Right cardiac atrium (tissue), 5 donors: Measurements from ENCODE around the gene SLC39A9. TPM values are rescaled to one million over a fixed set of nuclear protein-coding genes. Genes with fewer than 3 reads are reported as not detected.
"Not testable (repeated sequence)": the region's sequence is repeated elsewhere in the genome, so short reads cannot be mapped to it uniquely, and the experiment has no call there.

Source experiments
- ATAC-seq, 2 donors: fragments of 200-7000 bp; cut with Tn5 transposase; one replicate each; pipeline versions ENCODE4 v1.8.0 to v1.9.1; 2020; ENCODE audit warnings: moderate library complexity in 2 of 2, mild to moderate bottlenecking in 1 of 2
- DNase-seq, 3 donors: peaks; one replicate each; pipeline ENCODE4 v3.0.0-alpha.2; 2020
- H3K27ac ChIP-seq: one replicate; pipeline ENCODE4 v1.5.1; 2013; ENCODE audit warnings: mild to moderate bottlenecking, low read length, control low read depth, moderate library complexity
- H3K27me3 ChIP-seq: one replicate; pipeline ENCODE4 v1.6.1; 2013; ENCODE audit not compliant: control insufficient read depth, insufficient read depth
- H3K4me1 ChIP-seq: one replicate; pipeline ENCODE4 v1.6.1; 2013; ENCODE audit warnings: low read length; ENCODE audit not compliant: control insufficient read depth, insufficient read depth
- H3K4me3 ChIP-seq: one replicate; pipeline ENCODE4 v1.5.1; 2013; ENCODE audit warnings: low read length, control low read depth
- H3K9me3 ChIP-seq: one replicate; pipeline ENCODE4 v1.6.1; 2013; ENCODE audit warnings: low read length; ENCODE audit not compliant: control insufficient read depth
- WGBS: extraction: QIAGEN DNeasy Blood & Tissue Kit; methylation state at CpG from one replicate; pipeline ENCODE4 v1.1.7; 2013; 5-methylcytosine and 5-hydroxymethylcytosine counted together
- intact Hi-C, 4 donors: fragments of 100-400 bp; cut with DNase I; formaldehyde crosslinking; loops; one replicate each; pipeline versions ENCODE4 v1.11.0 to v1.14.0; 2022 to 2023
- polyA plus RNA-seq: library from polyadenylated mRNA; stranded (reverse); fragments of 200-250 nt; gene quantifications from one replicate; pipeline ENCODE4 v1.2.3, GENCODE V29; 2013
- total RNA-seq, 4 donors: library from RNA; stranded (reverse); fragmentation: NEBNext Ultra II Directional; extraction: Animal tissue kit (Norgen Biotek cat#: 25700); gene quantifications; one replicate each; pipeline ENCODE4 v1.2.1, GENCODE V29; 2021
- donor health status: healthy with polysubstance abuse.
- donor health status: DM: no; HTN: yes; CAD: no.
- donor health status: DM: no; HTN: no; CAD: no.
- donor health status: DM: no; HTN: yes; CAD: no; lungs with severe emphysema.
- donor health status: DM: yes; HTN: yes; CAD: no.

SLC39A9 gene
- total and polyA plus RNA-seq, 5 donors = 10.3 to 34.5 (median 24.4) TPM

DNA sequence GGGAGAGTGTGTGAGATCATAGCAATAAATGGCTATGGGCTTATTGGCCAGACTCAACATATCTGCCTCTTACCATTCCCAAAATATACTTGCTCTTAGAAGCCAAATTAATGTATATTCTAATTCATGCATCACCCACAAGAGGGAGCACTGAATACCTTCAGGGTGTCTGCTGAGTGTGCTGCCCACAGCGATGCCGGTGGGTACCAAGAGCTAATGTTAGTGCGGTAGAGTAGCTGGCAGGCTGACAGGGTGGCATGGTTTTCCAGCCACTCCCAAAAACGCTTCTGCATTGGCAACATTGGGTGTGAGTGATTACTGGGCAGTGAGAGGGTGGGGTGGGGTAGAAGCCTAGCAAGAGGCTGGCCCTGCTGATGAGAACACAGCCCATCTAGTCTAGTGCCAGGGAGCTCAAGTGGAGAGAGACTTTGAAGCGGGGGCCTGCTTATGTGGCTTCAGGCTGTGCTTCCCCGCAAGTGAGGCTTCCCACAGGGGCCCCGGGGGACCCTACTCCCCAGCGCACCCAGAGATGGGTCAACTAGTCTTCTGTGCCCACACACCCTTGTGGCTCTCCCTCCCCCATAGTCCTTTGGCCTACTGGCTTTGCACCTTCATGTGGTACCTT is 76.8 kb downstream of the SLC39A9 start:
- H3K4me1 ChIP-seq = no peaks in the 10 kb centered on the region
- no peak overlapping the region for H3K27ac ChIP-seq
- DNase-seq (no peak), ATAC-seq (peak in 1 of 2 donors; percentile 22)
- intact Hi-C loops = no loop called here
- H3K4me3 ChIP-seq = no peak overlapping the region
- WGBS = 67% methylated on average over 8 of the region's 8 CpGs
- no peaks in the 10 kb centered on the region for H3K9me3 ChIP-seq
- no peaks in the 10 kb centered on the region for H3K27me3 ChIP-seq

DNA sequence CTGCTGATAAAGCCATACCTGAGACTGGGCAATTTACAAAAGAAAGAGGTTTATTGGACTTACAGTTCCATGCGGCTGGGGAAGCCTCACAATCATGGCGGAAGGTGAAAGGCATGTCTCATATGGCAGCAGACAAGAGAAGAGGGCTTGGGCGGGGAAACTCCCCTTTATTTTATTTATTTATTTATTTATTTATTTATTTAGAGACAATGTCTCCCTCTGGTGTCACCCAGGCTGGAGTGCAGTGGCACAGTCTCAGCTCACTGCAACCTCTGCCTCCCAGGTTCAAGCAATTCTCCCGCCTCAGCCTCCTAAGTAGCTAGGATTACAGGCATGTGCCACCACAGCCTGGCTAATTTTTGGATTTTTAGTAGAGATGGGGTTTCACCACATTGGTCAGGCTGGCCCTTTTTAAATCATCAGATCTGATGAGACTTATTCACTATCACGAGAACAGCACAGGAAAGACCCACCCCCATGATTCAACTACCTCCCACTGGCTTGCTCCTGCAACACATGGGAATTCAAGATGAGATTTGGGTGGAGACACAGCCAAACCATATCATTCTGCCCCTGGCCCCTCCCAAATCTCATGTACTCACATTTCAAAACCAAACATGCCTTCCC is 78.4 kb downstream of the SLC39A9 start:
- H3K27me3 ChIP-seq, ATAC-seq, H3K9me3 ChIP-seq, H3K27ac ChIP-seq, H3K4me1 ChIP-seq, intact Hi-C loops, DNase-seq, H3K4me3 ChIP-seq: not testable (repeated sequence)
- WGBS = 93% methylated on average over 5 of the region's 5 CpGs

DNA sequence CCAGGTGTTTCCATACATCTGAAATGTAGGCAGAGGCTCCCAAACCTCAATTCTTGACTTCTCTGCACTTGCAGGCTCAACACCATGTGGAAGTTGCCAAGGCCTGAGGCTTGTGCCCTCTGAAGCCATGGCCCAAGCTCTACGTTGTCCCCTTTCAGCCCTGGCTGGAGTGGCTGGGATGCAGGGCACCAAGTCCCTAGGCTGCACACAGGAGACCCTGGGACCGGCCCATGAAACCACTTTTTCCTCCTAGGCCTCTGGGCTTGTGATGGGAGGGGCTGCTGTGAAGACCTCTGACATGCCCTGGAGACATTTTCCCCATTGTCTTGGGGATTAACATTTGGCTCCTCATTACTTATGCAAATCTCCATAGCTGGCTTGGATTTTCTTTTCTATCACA is 79.6 kb downstream of the SLC39A9 start:
- H3K4me3 ChIP-seq, H3K27ac ChIP-seq, ATAC-seq, H3K9me3 ChIP-seq, DNase-seq, H3K27me3 ChIP-seq, intact Hi-C loops, H3K4me1 ChIP-seq: not testable (repeated sequence)
- 90% methylated on average over 2 of the region's 2 CpGs for WGBS

DNA sequence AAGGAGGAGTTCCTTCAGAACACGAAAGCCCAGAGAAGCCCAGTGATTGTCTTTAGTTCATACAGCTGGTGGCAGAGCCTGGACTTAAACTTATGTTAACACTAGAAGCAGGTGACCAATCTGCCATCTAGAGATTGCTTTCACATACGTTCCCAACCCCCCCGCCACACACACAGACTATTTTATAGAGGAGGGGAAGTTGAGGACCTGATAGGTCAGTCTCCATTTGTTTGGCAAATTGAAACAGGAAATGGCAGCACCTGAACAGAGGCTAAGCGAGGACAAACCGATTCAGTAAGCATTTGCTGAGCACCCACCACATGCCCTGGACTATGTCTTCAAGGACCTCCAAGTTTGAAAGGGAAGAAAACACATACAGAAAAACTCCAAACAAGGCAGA is 81.2 kb downstream of the SLC39A9 start:
- no peak overlapping the region for H3K27ac ChIP-seq
- no peaks in the 10 kb centered on the region for H3K4me1 ChIP-seq
- H3K4me3 ChIP-seq = no peak overlapping the region
- WGBS = 88% methylated on average over 5 of the region's 5 CpGs
- ATAC-seq (no peak), DNase-seq (no peak)
- H3K27me3 ChIP-seq = no peaks in the 10 kb centered on the region
- intact Hi-C loops = no loop called here
- H3K9me3 ChIP-seq = no peaks in the 10 kb centered on the region

GRCh38 chr14:69480136-69480535 is 81.6 kb downstream of the SLC39A9 start:
- H3K27me3 ChIP-seq = no peaks in the 10 kb centered on the region

GRCh38 chr14:69481815-69482568 is 83.5 kb downstream of the SLC39A9 start:
- DNase-seq = no peak

More at GRCh38 chr14:69480136-69480535, 81.6 kb downstream of the SLC39A9 start:
- H3K4me1 ChIP-seq = no peaks in the 10 kb centered on the region
- intact Hi-C loops = no loop called here
- ATAC-seq = no peak
- H3K4me3 ChIP-seq = no peak overlapping the region
- no peak overlapping the region for H3K27ac ChIP-seq
- H3K9me3 ChIP-seq = no peaks in the 10 kb centered on the region
- DNase-seq = no peak
- 87% methylated on average over 5 of the region's 5 CpGs for WGBS

DNA sequence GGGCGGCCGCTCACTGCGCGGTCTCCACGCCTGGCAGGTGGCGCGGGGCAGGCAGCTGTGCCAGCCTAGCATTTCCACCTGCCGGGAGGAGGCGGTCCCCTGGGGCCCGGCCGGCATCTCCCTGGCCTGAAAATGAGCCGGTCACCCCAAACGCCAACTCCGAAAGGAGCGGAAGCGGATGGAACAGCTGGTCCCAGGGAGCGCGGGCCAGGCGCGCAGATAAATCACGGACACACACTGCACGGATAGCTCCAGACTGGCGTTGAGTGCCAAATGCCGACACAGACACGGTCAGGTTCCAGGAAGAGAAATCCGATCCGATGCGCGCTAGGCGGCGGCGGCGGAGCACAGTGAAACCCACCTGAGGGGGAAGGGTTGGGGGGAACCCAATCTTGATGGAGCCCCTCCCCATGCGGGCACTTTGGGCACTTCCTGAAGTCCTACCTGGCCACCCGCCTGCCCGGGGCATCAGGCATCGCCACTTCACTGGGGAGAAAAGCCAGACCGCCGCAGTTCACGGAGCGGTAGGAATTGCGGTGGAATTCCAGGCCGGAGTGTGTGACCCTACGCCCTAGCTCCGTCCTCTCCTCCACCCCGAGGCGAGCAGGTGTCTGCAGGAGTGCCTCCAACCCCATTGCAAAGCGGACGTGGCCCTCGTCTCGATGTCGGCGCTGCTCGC is 85.4 kb downstream of the SLC39A9 start:
- intact Hi-C loops = no loop called here
- H3K9me3 ChIP-seq = no peaks in the 10 kb centered on the region
- 2% methylated on average over 54 of the region's 54 CpGs for WGBS
- peak overlapping the region; percentile 33 for H3K4me3 ChIP-seq
- no peak overlapping the region for H3K27ac ChIP-seq
- ATAC-seq (peak; percentile 59 to 69), DNase-seq (peak; percentile 46 to 71 (median 64))
- H3K4me1 ChIP-seq = no peaks in the 10 kb centered on the region
- H3K27me3 ChIP-seq = no peaks in the 10 kb centered on the region

More at GRCh38 chr14:69481815-69482568, 83.5 kb downstream of the SLC39A9 start:
- Histone ChIP-seq H3K9me3 (no peaks in the 10 kb centered on the region), H3K27ac (no peak overlapping the region), H3K27me3 (no peaks in the 10 kb centered on the region), H3K4me3 (no peak overlapping the region), H3K4me1 (no peaks in the 10 kb centered on the region)
- WGBS = 84% methylated on average over 5 of the region's 5 CpGs
- ATAC-seq = no peak
- intact Hi-C loops = no loop called here

- Histone ChIP-seq H3K27me3 (no peaks in the 10 kb centered on the region), H3K4me1 (no peaks in the 10 kb centered on the region), H3K27ac (no peak within 1 kb of the TSS), H3K4me3 (peak within 1 kb of the TSS; percentile 33), H3K9me3 (no peaks in the 10 kb centered on the region)
- DNase-seq (peak in 1 of 3 donors; percentile 54), ATAC-seq (peak; percentile 27 to 28)
- 3% methylated on average over 86 of the region's 86 CpGs for WGBS
- intact Hi-C loops = no loop called here
Observed at GRCh38 chr14:69484444-69485314, 86.2 kb downstream of the SLC39A9 start, which contains the start of gene PLEKHD1. Gene PLEKHD1 (plus strand): TSS chr14:69484728. CDS start chr14:69484966, 238 bp downstream.

- intact Hi-C loops = no loop called here
Observed at GRCh38 chr14:69485315-69485660, 86.8 kb downstream of the SLC39A9 start.

DNA sequence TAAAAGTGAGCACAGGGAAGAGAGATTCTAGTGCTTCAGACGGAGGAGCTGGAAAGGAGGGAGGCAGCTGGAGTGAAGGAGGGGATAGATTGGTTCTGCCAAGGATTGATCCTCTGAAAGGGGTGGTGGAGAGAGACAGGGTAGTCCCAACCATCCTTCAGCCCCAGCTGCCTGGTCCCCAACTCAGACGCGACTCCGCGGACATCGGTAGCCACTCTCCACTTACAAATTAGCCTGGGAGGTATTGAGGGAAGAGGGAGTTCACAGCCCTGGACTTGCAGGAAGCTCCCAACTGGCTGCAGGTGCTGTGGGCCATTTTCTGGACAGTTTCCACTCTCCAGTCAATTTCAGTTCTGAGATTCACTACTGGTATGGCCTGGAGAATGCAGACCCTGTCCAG is 87.2 kb downstream of the SLC39A9 start:
- Histone ChIP-seq H3K27me3 (no peaks in the 10 kb centered on the region), H3K4me3 (no peak overlapping the region), H3K27ac (no peak overlapping the region), H3K9me3 (no peaks in the 10 kb centered on the region), H3K4me1 (no peaks in the 10 kb centered on the region)
- intact Hi-C loops = no loop called here
- DNase-seq (no peak), ATAC-seq (no peak)
- 84% methylated on average over 6 of the region's 6 CpGs for WGBS

More at GRCh38 chr14:69485315-69485660, 86.8 kb downstream of the SLC39A9 start:
- no peaks in the 10 kb centered on the region for H3K27me3 ChIP-seq
- H3K27ac ChIP-seq = no peak overlapping the region
- H3K4me3 ChIP-seq = no peak overlapping the region
- H3K4me1 ChIP-seq = no peaks in the 10 kb centered on the region
- ATAC-seq (no peak), DNase-seq (no peak)
- 60% methylated on average over 11 of the region's 11 CpGs for WGBS
- H3K9me3 ChIP-seq = no peaks in the 10 kb centered on the region
